H1 (cell line): ENCODE measurements around the gene GPT2. TPM values are rescaled to one million over a fixed set of nuclear protein-coding genes. Genes with fewer than 3 reads are reported as not detected.

Source experiments
- CTCF ChIA-PET: fragments of 300-600 bp; sonication (Branson Sonifier 250); formaldehyde crosslinking; loops from one replicate; lab custom pipeline; 2021; ENCODE audit not compliant: partially characterized antibody; lab: Charles Lee
- POLR2A ChIA-PET: fragments of 300-600 bp; sonication (Branson Sonifier 250); formaldehyde crosslinking; loops from one replicate; lab custom pipeline; 2021; ENCODE audit warnings: inconsistent platforms; ENCODE audit not compliant: partially characterized antibody; lab: Charles Lee
- DNase-seq, 2 experiments: peaks; one replicate each; pipeline versions ENCODE4 v3.0.0 to v3.0.0-alpha.2; 2010 to 2022; ENCODE audit warnings: low spot score in 2 of 2, low read depth in 1 of 2, mixed read lengths in 1 of 2
- FAIRE-seq: peaks from 2 replicates; lab custom pipeline; 2011; peaks lifted over from hg19 to GRCh38; lab: Jason Lieb, UNC
- H2AFZ ChIP-seq: 2 replicates; pipeline ENCODE4 v1.8.1; 2012; ENCODE audit warnings: low read length, inconsistent platforms
- H2AK5ac ChIP-seq: 2 replicates; pipeline ENCODE4 v1.6.1; 2013; ENCODE audit warnings: low read depth, low read length
- H2BK120ac ChIP-seq: replicated peaks from 2 replicates; pipeline ENCODE3; 2013; ENCODE audit warnings: low read depth, low read length, inconsistent platforms
- H2BK12ac ChIP-seq: 2 replicates; pipeline ENCODE4 v1.6.1; 2013; ENCODE audit warnings: low read depth, low read length
- H2BK15ac ChIP-seq: 2 replicates; pipeline ENCODE4 v1.6.1; 2013; ENCODE audit warnings: low read length
- H2BK20ac ChIP-seq: 2 replicates; pipeline ENCODE4 v1.6.1; 2013; ENCODE audit warnings: low read length
- H2BK5ac ChIP-seq: 2 replicates; pipeline ENCODE4 v1.6.1; 2013; ENCODE audit warnings: low read depth, low read length
- H3K14ac ChIP-seq: 2 replicates; pipeline ENCODE4 v1.6.1; 2013; ENCODE audit warnings: inconsistent platforms; ENCODE audit not compliant: insufficient read length
- H3K18ac ChIP-seq: 2 replicates; pipeline ENCODE4 v1.6.1; 2013; ENCODE audit warnings: low read length; ENCODE audit errors: extremely low read depth
- H3K23ac ChIP-seq: 2 replicates; pipeline ENCODE4 v1.6.1; 2013; ENCODE audit warnings: inconsistent platforms; ENCODE audit not compliant: insufficient read length
- H3K23me2 ChIP-seq: 2 replicates; pipeline ENCODE4 v1.6.1; 2013; ENCODE audit warnings: low read depth, low read length
- H3K27ac ChIP-seq: 2 replicates; pipeline ENCODE4 v1.6.1; 2011; ENCODE audit warnings: low read depth, low read length, inconsistent platforms
- H3K27me3 ChIP-seq, 4 experiments: replicated peaks in 1 of 4; 1 replicate in 1 of 4; 2 replicates in 3 of 4; pipeline versions ENCODE4 v1.6.1 to v1.8.1; 2011 to 2013; ENCODE audit warnings: low read length in 3 of 4, mild to moderate bottlenecking in 3 of 4, inconsistent platforms in 2 of 4, mixed read lengths in 2 of 4, moderate library complexity in 1 of 4; ENCODE audit not compliant: control insufficient read depth in 3 of 4, insufficient read depth in 3 of 4; ENCODE audit errors: extremely low read depth in 1 of 4
- H3K36me3 ChIP-seq, 4 experiments: 2 replicates each; pipeline versions ENCODE4 v1.6.1 to v1.8.1; 2011 to 2013; ENCODE audit warnings: mild to moderate bottlenecking in 4 of 4, low read length in 3 of 4, moderate library complexity in 2 of 4, control low read depth in 1 of 4, inconsistent platforms in 1 of 4; ENCODE audit not compliant: insufficient read depth in 4 of 4, control insufficient read depth in 2 of 4
- H3K4ac ChIP-seq: replicated peaks from 2 replicates; pipeline ENCODE3; 2013; ENCODE audit warnings: low read length, low read depth, mixed read lengths, inconsistent platforms; ENCODE audit not compliant: insufficient read length
- H3K4me1 ChIP-seq, 4 experiments: replicated peaks in 1 of 4; 1 replicate in 1 of 4; 2 replicates in 3 of 4; pipeline versions ENCODE4 v1.6.1 to v1.8.1; 2011 to 2013; ENCODE audit warnings: low read length in 3 of 4, inconsistent platforms in 2 of 4, mixed read lengths in 1 of 4; ENCODE audit not compliant: insufficient read depth in 4 of 4, control insufficient read depth in 3 of 4
- H3K4me2 ChIP-seq, 2 experiments: 2 replicates each; pipeline versions ENCODE4 v1.6.1 to v1.8.1; 2011 to 2013; ENCODE audit warnings: low read depth in 2 of 2, low read length in 2 of 2, control low read depth in 1 of 2, inconsistent platforms in 1 of 2, mild to moderate bottlenecking in 1 of 2; ENCODE audit not compliant: insufficient read depth in 1 of 2
- H3K4me3 ChIP-seq, 4 experiments: fragments of 200-600, 300-600 bp in 1 of 4; sonication (generic), shearing (Covaris generic), sonication (Bioruptor Twin) in 1 of 4; 2 replicates each; pipeline versions ENCODE4 v1.5.1 to v1.8.1; 2011 to 2016; ENCODE audit warnings: low read length in 4 of 4, low read depth in 3 of 4, control low read depth in 2 of 4, inconsistent platforms in 2 of 4, mild to moderate bottlenecking in 2 of 4, mixed read lengths in 1 of 4, moderate library complexity in 1 of 4; ENCODE audit not compliant: insufficient read depth in 2 of 4; ENCODE audit errors: extremely low read depth in 1 of 4
- H3K56ac ChIP-seq: replicated peaks from 2 replicates; pipeline ENCODE3; 2013; ENCODE audit warnings: low read depth, mild to moderate bottlenecking, mixed read lengths, low read length, inconsistent platforms; ENCODE audit not compliant: insufficient read length
- H3K79me1 ChIP-seq: 2 replicates; pipeline ENCODE4 v1.6.1; 2013; ENCODE audit warnings: low read depth, low read length, control low read depth
- H3K79me2 ChIP-seq, 2 experiments: 2 replicates each; pipeline versions ENCODE4 v1.6.1 to v1.8.1; 2012 to 2013; ENCODE audit warnings: low read length in 2 of 2, mild to moderate bottlenecking in 2 of 2, inconsistent platforms in 1 of 2; ENCODE audit not compliant: insufficient read depth in 2 of 2, control insufficient read depth in 1 of 2
- H3K9ac ChIP-seq, 4 experiments: replicated peaks in 1 of 4; 1 replicate in 1 of 4; 2 replicates in 3 of 4; pipeline versions ENCODE4 v1.6.1 to v1.8.1; 2011 to 2013; ENCODE audit warnings: low read depth in 3 of 4, low read length in 3 of 4, control low read depth in 2 of 4, mild to moderate bottlenecking in 2 of 4, moderate library complexity in 2 of 4, inconsistent platforms in 1 of 4; ENCODE audit errors: extremely low read depth in 1 of 4
- H3K9me3 ChIP-seq, 2 experiments: 2 replicates each; pipeline versions ENCODE4 v1.6.1 to v1.8.1; 2012 to 2013; ENCODE audit warnings: mild to moderate bottlenecking in 2 of 2, moderate library complexity in 2 of 2, control low read depth in 1 of 2, inconsistent platforms in 1 of 2, low read depth in 1 of 2, low read length in 1 of 2, mixed read lengths in 1 of 2; ENCODE audit not compliant: insufficient read depth in 2 of 2
- H4K20me1 ChIP-seq, 2 experiments: replicated peaks in 1 of 2; 2 replicates each; pipeline versions ENCODE3 to v1.8.1; 2011 to 2013; ENCODE audit warnings: inconsistent platforms in 2 of 2, low read length in 2 of 2, mild to moderate bottlenecking in 1 of 2; ENCODE audit not compliant: insufficient read depth in 2 of 2, control insufficient read depth in 1 of 2
- H4K5ac ChIP-seq: 2 replicates; pipeline ENCODE4 v1.6.1; 2013; ENCODE audit warnings: low read length, low read depth, mixed read lengths, inconsistent platforms; ENCODE audit not compliant: insufficient read length
- H4K8ac ChIP-seq: 2 replicates; pipeline ENCODE4 v1.8.0; 2013; ENCODE audit warnings: mild to moderate bottlenecking, moderate library complexity, low read length, inconsistent platforms; ENCODE audit not compliant: insufficient read depth; ENCODE audit errors: extremely low read depth
- H4K91ac ChIP-seq: replicated peaks from 2 replicates; pipeline ENCODE3; 2013; ENCODE audit warnings: low read length, mixed read lengths, inconsistent platforms; ENCODE audit not compliant: insufficient read length
- SAP30 ChIP-seq: fragments of 300-600 bp; sonication (generic); IDR thresholded peaks from 2 replicates; pipeline ENCODE4 v1.7.1; 2012; ENCODE audit warnings: low read length, moderate library complexity, mild to moderate bottlenecking, inconsistent platforms; ENCODE audit not compliant: insufficient read depth, insufficient replicate concordance
- WGBS, 2 experiments: shearing (Covaris generic) in 1 of 2; methylation state at CpG; one replicate each; pipeline versions ENCODE4 v1.1.6 to v1.1.7; 2013 to 2015; ENCODE audit warnings: low lambda C conversion rate in 2 of 2, mixed read lengths in 2 of 2, inconsistent platforms in 1 of 2, low coverage in 1 of 2, missing lambda C conversion rate in 1 of 2; ENCODE audit not compliant: insufficient replicate concordance in 2 of 2, insufficient coverage in 1 of 2, insufficient read length in 1 of 2; ENCODE audit errors: extremely low coverage in 1 of 2, missing lambda C conversion rate in 1 of 2; 5-methylcytosine and 5-hydroxymethylcytosine counted together
- polyA plus RNA-seq, 7 experiments: library from polyadenylated mRNA; depleted of rRNA in 3 of 7; stranded (reverse) in 5 of 7; unstranded in 2 of 7; fragments of >200 nt in 5 of 7; fragments of 200-250 nt in 2 of 7; gene quantifications; 1 replicate in 5 of 7; 2 replicates in 1 of 7; 4 replicates in 1 of 7; pipeline versions ENCODE4 v1.2.1 to v1.2.3, GENCODE V29; 2011 to 2013; ENCODE audit warnings: missing spikeins in 2 of 7, mixed read lengths in 2 of 7
- total RNA-seq: library from RNA; stranded (reverse); fragmentation: NEBNext Ultra II Directional; extraction: Animal tissue kit (Norgen Biotek cat#: 25700); gene quantifications from 2 replicates; pipeline ENCODE4 v1.2.1, GENCODE V29; 2021

GPT2 gene
- total and polyA plus RNA-seq, 2 of the 8 experiments (the other 6 are each of a cell fraction or from before 2014, with no cell fraction given): 71.6 to 94.1 TPM

DNA sequence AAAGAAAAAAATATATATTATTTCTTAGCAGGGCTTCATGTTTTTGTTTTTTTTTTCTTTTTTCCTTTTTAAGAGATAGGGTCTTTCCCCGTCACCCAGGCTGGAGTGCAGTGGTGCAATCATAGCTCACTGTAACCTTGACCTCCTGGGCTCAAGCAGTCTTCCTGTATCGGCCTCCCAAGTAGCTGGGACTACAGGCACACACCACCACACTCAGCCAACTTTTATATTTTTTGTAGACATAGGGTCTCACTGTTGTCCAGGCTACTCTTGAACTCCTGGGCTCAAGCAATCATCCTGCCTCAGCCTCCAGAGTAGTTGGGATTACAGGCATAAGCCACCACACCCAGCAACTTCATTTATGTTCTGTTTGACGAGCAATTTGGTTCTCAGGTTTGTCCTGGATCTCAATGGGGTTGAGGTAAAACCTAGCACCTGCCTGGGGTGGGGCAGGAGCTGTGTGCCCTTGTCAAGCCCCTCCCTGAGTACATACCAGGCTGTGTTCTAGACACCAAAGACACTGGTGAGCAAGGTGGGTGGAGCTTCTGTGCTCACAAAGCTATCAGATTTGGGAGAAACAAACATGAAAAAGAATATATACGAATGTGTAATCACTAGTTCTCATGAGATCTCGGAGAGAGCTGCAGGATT is 19.2 kb downstream of the GPT2 start:
- Histone ChIP-seq H3K27me3 (no peaks in the 10 kb centered on the region), H3K36me3 (peaks cover 7 to 66% (median 33%) of the 10 kb centered on the region in 4 experiments; a peak in 7 of 8 replicates), H3K27ac (no peak overlapping the region), H3K79me1 (peaks cover 1% of the 10 kb centered on the region), H4K20me1 (peaks cover 3 to 11% of the 10 kb centered on the region in 2 experiments), H4K5ac (no peak overlapping the region), H2BK12ac (no peak overlapping the region), H3K23ac (no peak overlapping the region), H2AK5ac (no peak overlapping the region), H2BK5ac (no peak overlapping the region; the same call in 1 of the 2 replicates), H2BK120ac (no peak overlapping the region), H3K4me3 (no peak overlapping the region), H3K79me2 (peaks cover 0 to 7% of the 10 kb centered on the region in 2 experiments; a peak in 1 of 4 replicates), H3K23me2 (no peaks in the 10 kb centered on the region), H3K56ac (no peak overlapping the region), H3K14ac (no peak overlapping the region), H3K9ac (no peak overlapping the region), H3K4me2 (no peak overlapping the region), H3K18ac (no peak overlapping the region), H4K91ac (no peak overlapping the region), H4K8ac (no peak overlapping the region), H2AFZ (no peak overlapping the region), H2BK20ac (no peak overlapping the region), H2BK15ac (no peak overlapping the region), H3K4me1 (no peaks in the 10 kb centered on the region; a peak in 1 of 7 replicates), H3K4ac (no peak overlapping the region), H3K9me3 (no peaks in the 10 kb centered on the region; a peak in 1 of 4 replicates)
- DNase-seq (no peak), FAIRE-seq (no peak)
- ChIA-PET CTCF (interaction anchor here (0.7 to 6.7 kb wide), 9 partner anchors 10 to 51 kb away, joined by 3 to 51 read pairs (median 4); no protein-coding TSS in a partner anchor), POLR2A (interaction anchor here (1.6 to 22.7 kb wide), 6 partner anchors 6 to 50 kb away, joined by 4 to 580 read pairs (median 82); partner anchors contain the start of gene GPT2)
- no peak for TF ChIP-seq SAP30
- 92% methylated on average over 5 of the region's 5 CpGs; no CpG with 5 or more reads in 1 of the 2 experiments for WGBS, 2 experiments
